ENCODE results near the gene PHAF1.
A peak's percentile ranks its signal among the peaks of the same experiment; 100 is the strongest.

Gene PHAF1

GRCh38 chr16:67109407-67110135, at the start of gene PHAF1:
TSS of gene PHAF1 (plus strand) at chr16:67109941. CDS start at chr16:67110176, 235 bp downstream.
- DNase-seq (ENCODE audit: low spot score), result peak; percentile 99

- no peak for DNase-seq (ENCODE audit: low spot score)
These were observed 46.7 kb upstream of the PHAF1 start for GRCh38 chr16:67063008-67063407.

- no peak for DNase-seq (ENCODE audit: low spot score)
These were observed 41.5 kb upstream of the PHAF1 start for GRCh38 chr16:67068212-67068753.

DNA sequence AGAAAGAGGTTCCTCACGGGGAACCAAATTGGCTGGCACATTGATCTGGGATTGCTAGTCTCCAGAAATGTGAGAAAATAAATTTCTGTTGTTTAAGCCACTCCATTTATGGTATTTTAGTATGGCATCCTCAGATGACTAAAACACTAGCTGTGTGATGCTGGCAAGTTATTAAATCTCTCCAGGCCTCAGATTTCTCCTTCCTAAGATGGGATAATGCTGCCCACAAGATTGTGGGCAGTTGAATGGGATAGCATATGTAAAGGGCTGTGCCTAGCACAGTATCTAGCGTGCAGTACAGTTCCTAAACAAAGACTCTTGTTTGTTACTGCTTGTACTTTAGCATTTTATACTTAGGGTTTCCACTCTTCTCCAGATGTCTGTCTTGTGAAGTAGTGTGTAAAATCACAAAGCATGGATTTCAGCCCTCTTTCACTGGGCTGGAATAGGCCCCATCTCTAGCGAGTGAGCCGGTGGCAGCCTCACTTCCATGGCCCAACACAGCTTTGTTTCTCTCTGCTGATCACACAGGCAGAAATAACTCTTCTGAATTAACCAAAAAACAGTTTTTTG, 38.2 kb upstream of the PHAF1 start:
- no peak for DNase-seq (ENCODE audit: low spot score)

DNA sequence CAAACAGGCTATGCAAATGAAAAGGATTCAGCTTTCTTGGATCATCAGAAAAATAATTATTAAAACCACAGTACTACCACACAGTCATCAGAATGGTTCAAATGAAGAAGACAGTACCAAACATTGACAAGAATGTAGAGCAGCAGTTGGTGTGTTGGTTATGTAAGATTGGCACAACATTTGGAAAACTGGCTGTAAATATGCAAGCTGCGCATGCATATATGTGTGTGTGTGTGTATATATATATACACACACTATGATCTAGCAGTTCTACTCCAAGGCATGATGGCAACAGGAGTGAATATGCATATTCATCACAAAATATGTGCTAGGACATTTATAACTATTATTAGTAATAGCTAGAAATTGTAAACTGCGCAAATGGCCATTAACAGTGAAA, 34.4 kb upstream of the PHAF1 start:
- DNase-seq (ENCODE audit: low spot score), result no peak

DNA sequence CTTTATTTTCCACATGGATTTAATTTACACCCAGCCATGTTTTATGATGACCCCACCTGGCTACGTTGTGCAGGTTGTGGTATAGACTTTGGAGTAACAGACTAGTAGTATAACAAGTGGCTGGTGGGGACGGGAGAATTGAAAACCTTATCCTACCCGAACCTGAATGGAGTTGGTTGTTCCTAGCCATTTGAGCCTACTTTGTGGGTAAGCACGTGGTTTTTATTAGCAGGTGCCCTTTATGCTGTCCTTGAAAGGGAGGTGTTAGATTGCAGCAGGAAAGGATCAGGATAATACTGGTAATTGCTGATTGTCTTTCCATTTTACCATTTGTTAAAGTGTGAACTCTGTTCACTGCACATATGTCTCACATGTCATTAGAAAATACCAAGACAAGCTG, 31.9 kb upstream of the PHAF1 start:
- no peak for DNase-seq (ENCODE audit: low spot score)

- DNase-seq (ENCODE audit: low spot score), result no peak
These were observed 27.6 kb upstream of the PHAF1 start for GRCh38 chr16:67082100-67082499.

DNA sequence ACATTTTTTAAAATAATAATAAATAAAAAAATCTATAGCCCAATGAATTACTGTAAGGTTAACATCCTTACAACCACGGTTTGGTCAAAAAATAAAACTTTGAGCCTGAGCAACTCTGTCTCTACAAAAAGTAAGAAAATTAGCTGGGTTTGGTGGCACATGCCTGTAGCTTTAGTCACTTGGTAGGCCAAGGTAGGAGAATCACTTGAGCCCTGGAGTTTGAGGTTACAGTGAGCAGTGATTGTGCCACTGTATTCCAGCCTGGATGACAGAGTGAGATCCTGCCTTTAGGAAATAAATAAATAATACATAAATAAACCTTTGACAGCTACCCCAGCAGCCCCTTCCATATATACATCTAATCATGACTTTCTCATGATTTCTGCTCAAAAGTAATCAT, 26.9 kb upstream of the PHAF1 start:
- DNase-seq (ENCODE audit: low spot score), result no peak

- DNase-seq (ENCODE audit: low spot score), result no peak
These were observed 25.3 kb upstream of the PHAF1 start for GRCh38 chr16:67084345-67085028.

GRCh38 chr16:67086822-67087221, 22.9 kb upstream of the PHAF1 start:
- no peak for DNase-seq (ENCODE audit: low spot score)

DNA sequence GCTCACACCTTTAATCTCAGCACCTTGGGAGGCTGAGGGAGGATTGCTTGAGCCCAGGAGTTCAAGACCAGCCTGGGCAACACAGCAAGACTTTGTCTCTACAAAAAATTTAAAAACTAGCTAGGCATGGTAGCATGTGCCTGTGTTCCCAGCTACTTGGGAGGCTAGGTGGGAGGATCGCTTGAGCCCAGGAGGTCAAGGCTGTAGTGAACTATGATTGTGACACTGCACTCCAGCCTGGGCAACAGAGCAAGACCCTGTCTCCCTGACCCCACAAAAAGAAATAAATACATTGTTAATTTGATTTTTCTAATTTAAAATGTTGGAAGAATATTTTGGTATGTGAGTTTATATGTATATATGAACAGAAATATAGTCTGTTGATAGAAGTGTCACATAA, 22.4 kb upstream of the PHAF1 start:
- no peak for DNase-seq (ENCODE audit: low spot score)

GRCh38 chr16:67087803-67088202, 21.9 kb upstream of the PHAF1 start:
- no peak for DNase-seq (ENCODE audit: low spot score)

DNA sequence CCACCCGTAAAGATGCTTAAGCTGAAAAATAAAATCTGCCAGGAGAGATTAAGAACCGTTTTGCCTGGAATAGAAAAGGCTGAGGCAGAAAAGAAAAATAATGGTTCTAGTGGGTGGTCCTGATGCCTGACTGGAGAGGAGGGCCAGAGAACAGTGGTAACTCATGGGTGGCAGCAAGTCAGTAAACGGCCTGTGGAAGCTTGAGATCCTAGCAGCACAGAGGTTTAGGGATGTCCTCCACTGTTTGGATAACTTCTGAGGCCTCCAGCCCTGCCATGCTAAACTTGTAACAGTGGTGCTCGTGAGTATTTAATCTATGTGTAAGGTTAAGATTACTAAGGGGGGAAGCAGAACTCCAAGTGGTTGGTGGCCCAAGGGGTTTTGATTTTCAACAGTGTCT, 21.2 kb upstream of the PHAF1 start:
- no peak for DNase-seq (ENCODE audit: low spot score)

GRCh38 chr16:67089101-67089500, 20.6 kb upstream of the PHAF1 start:
- DNase-seq (ENCODE audit: low spot score), result no peak

DNA sequence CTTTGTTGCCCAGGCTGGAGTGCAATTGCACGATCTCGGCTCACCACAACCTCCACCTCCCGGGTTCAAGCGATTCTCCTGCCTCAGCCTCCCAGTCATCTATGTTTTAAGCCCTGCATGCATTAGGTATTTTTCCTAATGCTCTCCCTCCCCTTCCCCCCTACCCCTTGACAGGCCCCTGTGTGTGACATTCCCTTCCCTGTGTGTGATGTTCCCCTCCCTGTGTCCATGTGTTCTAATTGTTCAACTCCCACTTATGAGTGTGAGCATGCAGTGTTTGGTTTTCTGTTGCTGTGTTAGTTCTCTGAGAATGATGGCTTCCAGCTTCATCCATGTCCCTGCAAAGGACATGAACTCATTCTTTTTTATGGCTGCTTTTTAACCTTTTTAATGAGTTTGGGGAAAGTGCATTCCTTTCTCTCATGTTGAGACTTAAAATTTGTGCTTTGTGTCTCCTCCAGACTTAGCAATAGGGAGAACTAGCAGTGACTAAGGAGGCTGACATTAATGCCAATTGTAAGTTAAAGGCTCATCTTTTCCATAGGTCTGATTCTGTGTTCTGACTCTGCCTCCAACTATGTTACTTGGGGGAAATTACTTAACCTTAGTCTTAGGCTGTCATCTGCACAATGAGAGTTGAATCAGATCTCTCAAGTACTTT, 17.7 kb upstream of the PHAF1 start:
- DNase-seq (ENCODE audit: low spot score), result peak; percentile 35

- no peak for DNase-seq (ENCODE audit: low spot score)
These were observed 16.5 kb upstream of the PHAF1 start for GRCh38 chr16:67093098-67093726.

DNA sequence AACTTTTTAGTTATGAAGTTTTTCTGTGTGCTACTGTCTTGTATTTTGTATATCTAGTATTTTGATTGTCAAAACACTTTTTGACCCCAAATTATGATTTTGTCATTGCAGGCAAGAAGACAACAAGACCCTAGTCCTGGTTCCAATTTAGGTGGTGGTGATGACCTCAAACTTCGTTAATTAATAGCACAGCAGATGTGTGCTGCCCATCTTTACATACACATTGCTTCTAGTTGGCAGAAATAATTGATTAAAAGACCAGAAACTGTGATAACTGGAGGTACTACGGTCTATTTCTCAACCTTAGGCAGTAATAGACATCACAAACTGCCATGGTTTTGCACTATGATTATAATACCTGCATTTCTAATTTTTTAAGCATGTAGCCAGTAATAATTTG, 11.1 kb upstream of the PHAF1 start:
- no peak for DNase-seq (ENCODE audit: low spot score)

DNA sequence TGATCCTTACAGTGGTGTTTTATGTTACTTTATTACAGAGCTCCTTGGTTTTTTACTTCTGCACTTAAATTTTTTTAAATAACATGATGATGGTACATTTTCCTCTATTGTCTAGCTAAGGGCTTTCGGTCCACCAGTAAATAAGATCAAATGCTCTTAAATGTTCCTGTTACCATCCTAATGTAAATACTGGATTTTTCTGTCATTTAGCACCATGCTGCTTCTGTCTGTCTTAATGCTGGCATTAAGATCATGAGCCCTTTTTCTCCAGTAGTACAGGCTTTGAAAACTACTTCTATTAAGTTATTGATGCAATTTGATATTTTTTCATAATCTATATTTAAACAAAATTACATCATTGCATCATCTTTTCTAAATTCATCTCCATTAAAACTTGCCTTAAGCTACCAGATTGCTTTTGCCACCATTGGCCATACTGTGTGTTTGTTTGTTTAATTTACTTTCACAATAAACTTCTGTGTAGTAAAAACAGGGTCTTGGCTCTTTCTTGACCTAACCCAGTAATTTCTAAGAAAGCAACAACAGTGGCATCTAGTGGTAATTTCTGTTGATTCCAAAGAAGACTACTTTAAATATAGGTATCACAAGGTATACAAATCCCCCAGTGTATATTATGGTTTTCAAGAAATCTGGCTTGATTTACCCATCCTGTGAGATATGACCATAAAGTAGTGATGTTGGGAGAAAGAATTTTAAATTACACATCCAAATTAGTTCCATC, 9.0 kb upstream of the PHAF1 start:
- DNase-seq (ENCODE audit: low spot score), result peak; percentile 41

DNA sequence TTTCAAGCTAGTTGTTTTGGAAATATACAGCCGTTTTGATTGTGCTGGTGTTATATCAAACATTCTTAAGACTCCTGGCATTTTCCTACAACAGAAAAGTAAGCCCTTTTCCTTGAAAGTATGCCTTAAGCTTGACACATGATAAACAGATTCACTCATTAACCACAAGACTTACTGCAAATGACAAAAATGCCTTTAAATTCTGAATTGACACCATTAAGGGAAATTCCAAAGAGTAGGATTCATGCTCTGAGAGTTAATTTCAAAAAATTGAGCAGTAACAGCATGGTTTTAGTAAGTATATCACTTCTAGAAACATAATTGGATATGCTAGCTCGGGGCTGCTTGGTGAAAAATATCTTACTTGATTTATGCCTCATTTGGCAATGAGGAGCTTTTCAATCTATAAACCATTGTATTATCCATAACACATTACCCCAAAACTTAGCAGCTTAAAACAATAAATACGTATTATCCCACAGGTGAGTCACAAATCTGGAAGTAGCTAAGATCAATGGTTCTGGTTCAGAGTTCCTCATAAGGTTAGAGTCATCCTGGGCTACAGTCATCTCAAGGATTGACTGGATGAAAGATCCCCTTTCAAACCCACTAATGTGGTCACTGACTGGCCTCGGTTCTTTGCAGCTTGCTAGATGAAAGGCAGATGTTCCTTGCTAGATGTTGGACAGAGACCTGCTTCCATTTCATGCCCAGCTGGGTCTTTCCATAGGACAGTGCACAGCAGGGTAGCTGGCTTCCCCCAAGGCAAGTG, 8.2 kb upstream of the PHAF1 start:
- no peak for DNase-seq (ENCODE audit: low spot score)

- peak; percentile 41 for DNase-seq (ENCODE audit: low spot score)
These were observed 5.7 kb upstream of the PHAF1 start for GRCh38 chr16:67104061-67104460.

- DNase-seq (ENCODE audit: low spot score), result no peak
These were observed 4.9 kb upstream of the PHAF1 start for GRCh38 chr16:67104845-67105244.

Measured in hepatic stellate cell (primary cell).